Mucosa of stomach (tissue), 1 donor: Measurements from ENCODE around the gene PCDHA6.
"Not testable (repeated sequence)": the region's sequence is repeated elsewhere in the genome, so short reads cannot be mapped to it uniquely, and the experiment has no call there.

Source experiments
- H3K27me3 ChIP-seq: one replicate; pipeline ENCODE4 v1.7.0; 2013; ENCODE audit warnings: mild to moderate bottlenecking, low read length; ENCODE audit not compliant: control insufficient read depth, insufficient read depth
- H3K36me3 ChIP-seq: one replicate; pipeline ENCODE4 v1.7.0; 2013; ENCODE audit warnings: low read length; ENCODE audit not compliant: control insufficient read depth, insufficient read depth
- H3K4me1 ChIP-seq: one replicate; pipeline ENCODE4 v1.7.0; 2013; ENCODE audit warnings: mild to moderate bottlenecking, low read length; ENCODE audit not compliant: control insufficient read depth, insufficient read depth
- H3K4me3 ChIP-seq: one replicate; pipeline ENCODE4 v1.7.0; 2013; ENCODE audit warnings: low read length
- H3K9ac ChIP-seq: one replicate; pipeline ENCODE4 v1.7.0; 2013; ENCODE audit warnings: mild to moderate bottlenecking, low read length, moderate library complexity
- H3K9me3 ChIP-seq: one replicate; pipeline ENCODE4 v1.7.0; 2013; ENCODE audit warnings: mild to moderate bottlenecking, low read length, moderate library complexity; ENCODE audit not compliant: control insufficient read depth
- donor health status: Pancreatic carcinoma.

Gene PCDHA6

GRCh38 chr5:140828362-140828737 lies 590 bp downstream of the PCDHA6 start:
- no peaks in the 10 kb centered on the region for H3K27me3 ChIP-seq
- H3K9ac ChIP-seq, result no peak overlapping the region
- no peak overlapping the region for H3K4me3 ChIP-seq
- H3K9me3 ChIP-seq, result no peaks in the 10 kb centered on the region
- H3K36me3 ChIP-seq, result no peaks in the 10 kb centered on the region
- no peaks in the 10 kb centered on the region for H3K4me1 ChIP-seq

- H3K27me3 ChIP-seq, H3K4me3 ChIP-seq, H3K4me1 ChIP-seq, H3K9ac ChIP-seq, H3K9me3 ChIP-seq, H3K36me3 ChIP-seq: not testable (repeated sequence)
Observed at GRCh38 chr5:140829511-140830501, 2.0 kb downstream of the PCDHA6 start.

GRCh38 chr5:140833993-140834392 lies 6.2 kb downstream of the PCDHA6 start, which contains the start of gene PCDHA7:
Gene PCDHA7, plus strand, starts transcription at chr5:140834269. Its CDS starts 115 bp downstream, at chr5:140834384.
- Histone ChIP-seq H3K4me3 (no peak within 1 kb of the TSS), H3K27me3 (no peaks in the 10 kb centered on the region), H3K36me3 (no peaks in the 10 kb centered on the region), H3K9me3 (no peaks in the 10 kb centered on the region), H3K4me1 (no peaks in the 10 kb centered on the region), H3K9ac (no peak within 1 kb of the TSS)

GRCh38 chr5:140834439-140835008 lies 6.8 kb downstream of the PCDHA6 start:
- not testable (repeated sequence) for H3K4me1 ChIP-seq, H3K9me3 ChIP-seq, H3K36me3 ChIP-seq, H3K4me3 ChIP-seq, H3K9ac ChIP-seq, H3K27me3 ChIP-seq

GRCh38 chr5:140835622-140836510 lies 8.1 kb downstream of the PCDHA6 start:
- Histone ChIP-seq H3K9ac (no peak overlapping the region), H3K4me3 (no peak overlapping the region), H3K36me3 (no peaks in the 10 kb centered on the region), H3K27me3 (no peaks in the 10 kb centered on the region), H3K4me1 (no peaks in the 10 kb centered on the region), H3K9me3 (no peaks in the 10 kb centered on the region)

GRCh38 chr5:140840978-140841962 lies 13.5 kb downstream of the PCDHA6 start, which contains the start of gene PCDHA8:
Gene PCDHA8, plus strand, starts transcription at chr5:140841187. Its CDS starts 135 bp downstream, at chr5:140841322.
- Histone ChIP-seq H3K27me3 (no peaks in the 10 kb centered on the region), H3K9ac (no peak within 1 kb of the TSS), H3K4me3 (no peak within 1 kb of the TSS)

GRCh38 chr5:140842798-140843733 lies 15.3 kb downstream of the PCDHA6 start:
- H3K27me3 ChIP-seq, result no peaks in the 10 kb centered on the region
- no peaks in the 10 kb centered on the region for H3K36me3 ChIP-seq
- no peak overlapping the region for H3K9ac ChIP-seq
- no peak overlapping the region for H3K4me3 ChIP-seq
- H3K4me1 ChIP-seq, result no peaks in the 10 kb centered on the region
- H3K9me3 ChIP-seq, result no peaks in the 10 kb centered on the region

More at GRCh38 chr5:140840978-140841962, 13.5 kb downstream of the PCDHA6 start, which contains the start of gene PCDHA8:
- H3K9me3 ChIP-seq, result no peaks in the 10 kb centered on the region
- H3K4me1 ChIP-seq, result no peaks in the 10 kb centered on the region
- no peaks in the 10 kb centered on the region for H3K36me3 ChIP-seq

- H3K36me3 ChIP-seq, H3K9ac ChIP-seq, H3K4me3 ChIP-seq, H3K9me3 ChIP-seq, H3K4me1 ChIP-seq, H3K27me3 ChIP-seq: not testable (repeated sequence)
Observed at GRCh38 chr5:140848139-140849102, 20.7 kb downstream of the PCDHA6 start, which contains the start of gene PCDHA9. Gene PCDHA9, plus strand, starts transcription at chr5:140848382. Its CDS starts 114 bp downstream, at chr5:140848496.

- not testable (repeated sequence) for H3K4me3 ChIP-seq, H3K36me3 ChIP-seq, H3K27me3 ChIP-seq, H3K9me3 ChIP-seq, H3K4me1 ChIP-seq, H3K9ac ChIP-seq
Observed at GRCh38 chr5:140849831-140850634, 22.3 kb downstream of the PCDHA6 start.
